A673 (cell line): Measurements from ENCODE around the gene PYY. TPM values are rescaled to one million over a fixed set of nuclear protein-coding genes. Genes with fewer than 3 reads are reported as not detected.

Source experiments
- BruUV-seq: library from RNA; stranded (reverse); fragments of 400-500 nt; replicated peaks from 2 replicates; lab custom pipeline; 2021; lab: Mats Ljungman, UMichigan
- CTCF ChIA-PET: fragments of 300-600 bp; sonication (Branson Sonifier 250); formaldehyde crosslinking; loops from one replicate; lab custom pipeline; 2022; ENCODE audit warnings: antibody characterized with exemption; lab: Charles Lee
- POLR2A ChIA-PET: fragments of 300-600 bp; sonication (Branson Sonifier 250); formaldehyde crosslinking; loops from one replicate; lab custom pipeline; 2022; ENCODE audit warnings: antibody characterized with exemption; ENCODE audit not compliant: low non-redundant PET; lab: Charles Lee
- DNase-seq: peaks from one replicate; pipeline ENCODE4 v3.0.0-alpha.2; 2015; ENCODE audit warnings: low spot score
- H3K27ac ChIP-seq: fragments of 200-600 bp; sonication (generic); 2 replicates; pipeline ENCODE4 v1.5.1; 2016; ENCODE audit warnings: mixed run types, low read depth, mild to moderate bottlenecking, mixed read lengths, antibody characterized with exemption, low read length; ENCODE audit not compliant: poor library complexity, severe bottlenecking
- H3K27me3 ChIP-seq: fragments of 200-600 bp; sonication (generic); replicated peaks from 2 replicates; pipeline ENCODE4 v1.6.1; 2017; ENCODE audit warnings: mixed run types, low read depth, mild to moderate bottlenecking, mixed read lengths, antibody characterized with exemption, low read length; ENCODE audit not compliant: insufficient read depth, poor library complexity
- H3K36me3 ChIP-seq: fragments of 200-600 bp; sonication (generic); 2 replicates; pipeline ENCODE4 v1.6.1; 2016; ENCODE audit warnings: mixed run types, mild to moderate bottlenecking, mixed read lengths, antibody characterized with exemption, low read length; ENCODE audit not compliant: insufficient read depth, poor library complexity, severe bottlenecking
- H3K4me1 ChIP-seq: fragments of 200-600 bp; sonication (generic); 2 replicates; pipeline ENCODE4 v1.6.1; 2017; ENCODE audit warnings: mixed run types, mild to moderate bottlenecking, mixed read lengths, antibody characterized with exemption, low read length; ENCODE audit not compliant: insufficient read depth, poor library complexity, severe bottlenecking
- H3K4me3 ChIP-seq: fragments of 200-600 bp; sonication (generic); 2 replicates; pipeline ENCODE4 v1.5.1; 2016; ENCODE audit warnings: low read depth, mixed run types, mild to moderate bottlenecking, mixed read lengths, low read length; ENCODE audit not compliant: poor library complexity, severe bottlenecking
- H3K9me3 ChIP-seq: fragments of 200-600 bp; sonication (generic); 2 replicates; pipeline ENCODE4 v1.6.1; 2016; ENCODE audit warnings: mixed run types, low read depth, mild to moderate bottlenecking, mixed read lengths, antibody characterized with exemption, low read length; ENCODE audit not compliant: poor library complexity, severe bottlenecking
- EZH2 ChIP-seq: fragments of 200-600 bp; sonication (generic); IDR thresholded peaks from 2 replicates; pipeline ENCODE4 v1.6.1; 2017; ENCODE audit warnings: borderline replicate concordance, low read depth, mild to moderate bottlenecking, mixed read lengths, antibody characterized with exemption, low read length; ENCODE audit not compliant: poor library complexity, severe bottlenecking
- intact Hi-C: fragments of 100-400 bp; cut with micrococcal nuclease; formaldehyde crosslinking; loops from one replicate; pipeline ENCODE4 v1.10.0; 2022; ENCODE audit not compliant: unreplicated experiment
- total RNA-seq: library from RNA; stranded (reverse); gene quantifications from 2 replicates; pipeline ENCODE4 v1.2.3, GENCODE V29; 2021
- TF ChIP-seq, protein P1 (sequence below): fragments of 300-800, 200-600 bp; sonication (generic); conservative IDR thresholded peaks from 2 replicates; pipeline ENCODE4 v1.5.1; 2017; ENCODE audit warnings: low read depth, mild to moderate bottlenecking, antibody characterized with exemption, low read length, moderate library complexity, mixed read lengths

Gene PYY
- total RNA-seq, 1 experiment from 2014 or later = not detected

- ChIA-PET CTCF (no interaction called here), POLR2A (no interaction called here)
- intact Hi-C loops = no loop called here
- H3K4me1 ChIP-seq = no peaks in the 10 kb centered on the region
- BruUV-seq = no TSS peak
- TF ChIP-seq, protein P1, sequence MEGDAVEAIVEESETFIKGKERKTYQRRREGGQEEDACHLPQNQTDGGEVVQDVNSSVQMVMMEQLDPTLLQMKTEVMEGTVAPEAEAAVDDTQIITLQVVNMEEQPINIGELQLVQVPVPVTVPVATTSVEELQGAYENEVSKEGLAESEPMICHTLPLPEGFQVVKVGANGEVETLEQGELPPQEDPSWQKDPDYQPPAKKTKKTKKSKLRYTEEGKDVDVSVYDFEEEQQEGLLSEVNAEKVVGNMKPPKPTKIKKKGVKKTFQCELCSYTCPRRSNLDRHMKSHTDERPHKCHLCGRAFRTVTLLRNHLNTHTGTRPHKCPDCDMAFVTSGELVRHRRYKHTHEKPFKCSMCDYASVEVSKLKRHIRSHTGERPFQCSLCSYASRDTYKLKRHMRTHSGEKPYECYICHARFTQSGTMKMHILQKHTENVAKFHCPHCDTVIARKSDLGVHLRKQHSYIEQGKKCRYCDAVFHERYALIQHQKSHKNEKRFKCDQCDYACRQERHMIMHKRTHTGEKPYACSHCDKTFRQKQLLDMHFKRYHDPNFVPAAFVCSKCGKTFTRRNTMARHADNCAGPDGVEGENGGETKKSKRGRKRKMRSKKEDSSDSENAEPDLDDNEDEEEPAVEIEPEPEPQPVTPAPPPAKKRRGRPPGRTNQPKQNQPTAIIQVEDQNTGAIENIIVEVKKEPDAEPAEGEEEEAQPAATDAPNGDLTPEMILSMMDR = no peak
- no peak for TF ChIP-seq EZH2
- H3K36me3 ChIP-seq = no peaks in the 10 kb centered on the region
- no peaks in the 10 kb centered on the region for H3K27me3 ChIP-seq
- no peak for DNase-seq
- no peak overlapping the region for H3K27ac ChIP-seq
- H3K9me3 ChIP-seq = no peaks in the 10 kb centered on the region
- H3K4me3 ChIP-seq = no peak overlapping the region
Observed at GRCh38 chr17:43911904-43912303, 41.8 kb downstream of the PYY start.

GRCh38 chr17:43909537-43910231, 44.1 kb downstream of the PYY start:
- no peaks in the 10 kb centered on the region for H3K27me3 ChIP-seq
- DNase-seq = no peak
- H3K9me3 ChIP-seq = no peaks in the 10 kb centered on the region
- H3K4me3 ChIP-seq = no peak overlapping the region
- BruUV-seq = no TSS peak
- peaks cover 4% of the 10 kb centered on the region for H3K4me1 ChIP-seq
- no peaks in the 10 kb centered on the region for H3K36me3 ChIP-seq
- TF ChIP-seq, protein P1 = no peak
- no peak for TF ChIP-seq EZH2
- intact Hi-C loops = no loop called here
- ChIA-PET POLR2A (no interaction called here), CTCF (interaction anchor here (0.7 kb wide), 1 partner anchor 228 kb away, joined by 3 read pairs; no protein-coding TSS in a partner anchor)
- H3K27ac ChIP-seq = no peak overlapping the region

DNA sequence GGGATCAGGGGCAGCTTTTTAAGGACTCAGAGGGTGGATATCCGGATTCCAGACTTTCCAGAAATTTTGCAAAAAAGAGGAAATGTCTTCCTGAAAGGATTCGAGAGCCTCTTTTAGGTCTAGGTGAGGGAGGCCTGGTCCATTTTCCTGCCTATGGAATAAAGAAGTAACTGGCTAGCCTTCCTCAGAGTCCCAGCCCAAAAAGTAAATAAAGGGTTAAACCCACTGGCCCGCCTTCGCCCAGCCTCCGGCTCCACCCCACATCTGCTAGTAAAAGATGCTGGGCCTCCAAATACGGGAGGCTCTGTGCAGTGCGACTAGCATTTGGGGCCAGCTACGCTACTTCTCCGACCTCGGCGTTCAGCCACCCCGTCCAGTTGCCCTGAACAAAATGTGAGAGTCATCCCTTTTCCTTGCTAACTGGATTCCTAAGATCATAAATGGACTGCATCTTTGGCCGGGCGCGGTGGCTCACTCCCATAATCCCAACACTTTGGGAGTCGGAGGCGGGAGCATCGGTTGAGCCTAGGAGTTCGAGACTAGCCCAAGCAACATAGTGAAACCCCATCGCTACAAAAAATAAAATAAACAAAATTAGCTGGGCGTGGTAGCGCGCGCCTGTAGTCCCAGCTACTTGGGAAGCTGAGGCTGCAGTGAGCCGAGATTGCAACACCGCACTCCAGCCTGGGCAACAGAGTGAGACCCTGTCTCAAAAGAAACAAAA, 45.6 kb downstream of the PYY start:
- BruUV-seq = no TSS peak
- intact Hi-C loops = no loop called here
- CTCF ChIA-PET = no interaction called here

More for the DNA sequence above, 45.6 kb downstream of the PYY start:
- TF ChIP-seq, protein P1 = no peak
- no peak for TF ChIP-seq EZH2
- Histone ChIP-seq H3K4me1 (peaks cover 4% of the 10 kb centered on the region), H3K27ac (no peak overlapping the region), H3K27me3 (no peaks in the 10 kb centered on the region), H3K36me3 (no peaks in the 10 kb centered on the region), H3K9me3 (no peaks in the 10 kb centered on the region), H3K4me3 (peak overlapping the region; percentile 55)
- DNase-seq = peak; percentile 68
- POLR2A ChIA-PET = no interaction called here
